ENCODE measurements around the gene PRKAR2A.
A peak's percentile ranks its signal among the peaks of the same experiment; 100 is the strongest.
"Not testable (repeated sequence)": the region's sequence is repeated elsewhere in the genome, so short reads cannot be mapped to it uniquely, and the experiment has no call there.

Gene PRKAR2A

GRCh38 chr3:48734541-48734940 is 113.1 kb downstream of the PRKAR2A start:
- DNase-seq (ENCODE audit: low spot score); FAIRE-seq: not testable (repeated sequence)

DNA sequence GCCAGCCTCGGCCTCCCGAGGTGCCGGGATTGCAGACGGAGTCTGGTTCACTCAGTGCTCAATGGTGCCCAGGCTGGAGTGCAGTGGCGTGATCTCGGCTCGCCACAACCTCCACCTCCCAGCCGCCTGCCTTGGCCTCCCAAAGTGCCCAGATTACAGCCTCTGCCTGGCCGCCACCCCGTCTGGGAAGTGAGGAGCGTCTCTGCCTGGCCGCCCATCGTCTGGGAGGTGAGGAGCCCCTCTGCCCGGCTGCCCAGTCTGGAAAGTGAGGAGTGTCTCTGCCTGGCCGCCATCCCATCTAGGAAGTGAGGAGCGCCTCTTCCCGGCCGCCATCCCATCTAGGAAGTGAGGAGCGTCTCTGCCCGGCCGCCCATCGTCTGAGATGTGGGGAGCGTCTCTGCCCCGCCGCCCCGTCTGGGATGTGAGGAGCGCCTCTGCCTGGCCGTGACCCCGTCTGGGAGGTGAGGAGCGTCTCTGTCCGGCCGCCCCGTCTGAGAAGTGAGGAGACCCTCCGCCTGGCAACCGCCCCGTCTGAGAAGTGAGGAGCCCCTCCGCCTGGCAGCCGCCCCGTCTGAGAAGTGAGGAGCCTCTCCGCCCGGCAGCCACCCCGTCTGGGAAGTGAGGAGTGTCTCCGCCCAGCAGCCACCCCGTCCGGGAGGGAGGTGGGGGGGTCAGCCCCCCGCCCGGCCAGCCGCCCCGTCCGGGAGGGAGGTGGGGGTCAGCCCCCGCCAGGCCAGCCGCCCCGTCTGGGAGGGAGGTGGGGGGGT is 113.7 kb downstream of the PRKAR2A start:
- FAIRE-seq; DNase-seq (ENCODE audit: low spot score): not testable (repeated sequence)

DNA sequence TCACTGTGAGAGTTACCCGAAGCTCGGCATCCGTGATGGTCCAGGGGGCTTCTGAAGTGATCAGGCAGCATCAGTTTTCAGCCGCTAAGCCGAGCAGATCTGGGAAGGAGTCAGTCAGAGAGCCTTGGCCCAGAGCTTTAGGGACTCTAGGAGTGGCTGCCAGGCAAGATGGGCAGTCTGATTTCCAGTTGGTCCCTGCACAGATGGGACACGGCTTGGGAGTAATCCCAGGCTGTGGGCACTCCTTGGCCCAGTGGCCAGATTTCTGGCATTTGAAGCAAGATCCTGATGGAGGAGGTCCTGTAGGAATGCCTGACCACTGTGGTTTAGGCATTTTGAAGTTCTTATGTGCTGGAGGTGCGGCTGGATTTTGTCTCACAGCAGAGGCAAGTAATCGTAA is 120.2 kb downstream of the PRKAR2A start:
- no peak for FAIRE-seq
- DNase-seq (ENCODE audit: low spot score): no peak

DNA sequence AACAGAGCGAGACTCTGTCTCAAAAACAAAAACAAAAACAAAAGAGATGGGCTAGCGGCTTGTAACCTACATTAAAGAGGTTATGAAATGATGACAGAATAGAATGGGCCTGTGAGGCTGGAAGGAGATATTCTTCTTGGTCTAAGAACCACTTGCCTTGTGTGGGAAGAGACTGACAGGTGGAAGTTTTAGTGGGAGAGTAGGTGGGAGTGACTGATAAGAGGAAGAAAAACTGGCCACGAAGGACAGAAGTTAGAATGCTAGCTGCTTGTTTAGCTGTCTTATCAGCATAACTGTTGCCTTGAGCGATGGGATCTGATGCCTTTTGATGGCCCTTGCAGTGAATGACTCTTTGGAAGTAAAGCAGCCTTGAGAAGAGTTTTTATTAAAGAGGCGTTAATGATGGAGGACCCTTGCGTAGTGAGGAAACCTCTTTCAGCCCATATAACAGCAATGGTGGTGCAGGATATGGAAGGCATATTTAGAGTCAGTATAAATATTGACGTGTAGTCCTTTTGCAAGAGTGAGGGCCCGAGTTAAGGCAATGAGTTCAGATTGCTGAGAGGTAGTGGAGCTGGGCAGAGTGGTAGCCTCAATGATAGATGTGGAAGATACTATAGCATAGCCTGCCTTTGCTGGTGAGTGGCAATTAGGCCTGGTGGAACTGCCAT is 122.4 kb downstream of the PRKAR2A start:
- DNase-seq (ENCODE audit: low spot score); FAIRE-seq: not testable (repeated sequence)

DNA sequence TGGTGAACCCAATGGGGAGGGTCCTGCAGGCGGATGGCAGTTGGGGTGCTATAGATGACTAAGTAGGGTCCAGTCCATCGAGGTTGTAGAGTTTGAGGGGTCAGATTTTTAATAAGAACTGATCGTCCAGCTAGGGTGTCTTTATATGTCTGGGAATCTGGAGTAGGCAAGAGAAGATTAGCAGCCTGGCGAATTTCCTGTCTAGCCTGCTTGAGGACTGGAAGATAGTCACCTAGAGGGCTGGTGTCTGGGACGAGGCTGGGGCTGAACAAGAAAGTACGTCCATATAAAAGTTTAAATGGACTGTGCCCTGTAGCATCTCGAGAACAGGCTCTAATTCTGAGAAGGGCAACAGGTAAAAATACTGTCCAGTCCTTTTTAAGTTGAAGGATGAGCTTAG is 123.9 kb downstream of the PRKAR2A start:
- DNase-seq (ENCODE audit: low spot score): no peak
- FAIRE-seq: no peak

GRCh38 chr3:48723293-48723692 is 124.4 kb downstream of the PRKAR2A start:
- not testable (repeated sequence) for FAIRE-seq; DNase-seq (ENCODE audit: low spot score)

GRCh38 chr3:48716982-48717746 is 130.5 kb downstream of the PRKAR2A start, which contains the start of gene IP6K2:
Gene IP6K2, minus strand, starts transcription at chr3:48717221. Its CDS starts 21,930 bp downstream, at chr3:48695291.
- FAIRE-seq (peak; percentile 76), DNase-seq (ENCODE audit: low spot score) (peak; percentile 92)

- DNase-seq (ENCODE audit: low spot score): no peak
Observed at GRCh38 chr3:48716508-48716981, 131.1 kb downstream of the PRKAR2A start.

GRCh38 chr3:48715174-48715800 is 132.4 kb downstream of the PRKAR2A start:
- DNase-seq (ENCODE audit: low spot score) (peak; percentile 45), FAIRE-seq (no peak)

More at GRCh38 chr3:48716508-48716981, 131.1 kb downstream of the PRKAR2A start:
- FAIRE-seq: no peak

- DNase-seq (ENCODE audit: low spot score) (no peak), FAIRE-seq (no peak)
Observed at GRCh38 chr3:48711727-48712126, 135.9 kb downstream of the PRKAR2A start.

- DNase-seq (ENCODE audit: low spot score) (peak; percentile 60), FAIRE-seq (peak; percentile 82)
Observed at GRCh38 chr3:48709051-48709461, 138.6 kb downstream of the PRKAR2A start.

DNA sequence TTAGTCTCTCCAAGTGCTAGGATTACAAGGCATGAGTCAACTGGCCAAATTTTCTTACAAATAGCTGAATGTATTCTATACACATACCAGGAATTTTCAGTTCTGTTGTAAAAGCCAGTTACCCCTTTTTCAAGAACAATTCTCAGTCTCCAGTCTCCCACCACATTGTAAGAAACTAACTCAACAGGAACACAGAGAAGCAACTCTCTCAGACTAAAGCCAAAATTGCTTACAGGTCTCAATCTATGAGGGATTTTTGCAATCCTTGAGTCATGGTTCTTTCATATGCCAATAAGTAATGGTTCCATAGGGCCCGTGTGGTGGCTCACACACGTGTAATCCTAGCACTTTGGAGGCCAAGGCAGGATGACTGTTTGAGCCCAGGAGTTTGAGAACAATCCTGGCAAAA is 139.2 kb downstream of the PRKAR2A start:
- DNase-seq (ENCODE audit: low spot score) (no peak), FAIRE-seq (no peak)

- DNase-seq (ENCODE audit: low spot score) (no peak), FAIRE-seq (no peak)
Observed at GRCh38 chr3:48707157-48707556, 140.5 kb downstream of the PRKAR2A start.

DNA sequence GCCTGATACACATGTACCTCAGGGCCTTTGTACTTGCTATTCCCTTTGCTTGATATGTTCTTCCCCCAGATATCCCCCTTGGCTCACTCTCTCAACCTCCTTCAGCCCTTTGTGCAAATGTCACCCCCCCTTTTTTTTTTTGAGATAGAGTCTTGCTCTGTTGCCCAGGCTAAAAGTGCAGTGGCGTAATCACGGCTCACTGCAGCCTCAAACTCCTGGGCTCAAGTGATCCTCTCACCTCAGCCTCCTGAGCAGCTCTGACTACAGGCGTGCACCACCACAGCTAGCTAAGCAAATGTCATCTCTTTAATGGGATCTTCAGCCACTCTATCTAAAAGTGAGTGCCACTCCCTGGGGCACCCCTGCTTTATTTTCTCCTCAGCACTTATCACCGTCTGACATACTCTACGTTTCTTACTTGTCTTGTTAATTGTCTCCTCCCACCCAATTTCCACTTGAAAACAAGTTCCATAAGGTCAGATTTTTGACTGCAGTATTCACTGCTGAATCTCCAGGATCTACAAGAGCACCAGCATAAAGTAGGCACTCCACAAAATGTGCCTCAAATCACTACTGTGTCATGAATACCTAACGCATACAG is 145.3 kb downstream of the PRKAR2A start:
- FAIRE-seq (no peak), DNase-seq (ENCODE audit: low spot score) (no peak)

- FAIRE-seq: no peak
- DNase-seq (ENCODE audit: low spot score): no peak
Observed at GRCh38 chr3:48700731-48701405, 146.8 kb downstream of the PRKAR2A start.

DNA sequence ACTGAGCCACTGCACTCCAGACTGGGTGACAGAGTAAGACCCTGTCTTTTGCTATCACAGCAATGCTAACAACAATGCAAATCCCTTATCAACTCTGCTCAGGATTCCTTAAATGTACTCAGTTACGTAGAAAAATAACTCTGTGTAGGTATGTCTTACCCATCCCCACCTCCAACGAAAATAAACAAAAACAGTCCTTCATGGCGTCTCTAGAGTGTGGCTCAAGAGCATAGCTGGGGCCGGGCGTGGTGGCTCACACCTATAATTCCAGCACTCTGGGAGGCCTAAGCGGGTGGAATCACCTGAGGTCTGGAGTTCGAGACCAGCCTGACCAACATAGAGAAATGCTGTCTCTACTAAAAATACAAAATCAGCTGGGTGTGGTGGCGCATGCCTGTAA is 148.8 kb downstream of the PRKAR2A start:
- FAIRE-seq (no peak), DNase-seq (ENCODE audit: low spot score) (no peak)

DNA sequence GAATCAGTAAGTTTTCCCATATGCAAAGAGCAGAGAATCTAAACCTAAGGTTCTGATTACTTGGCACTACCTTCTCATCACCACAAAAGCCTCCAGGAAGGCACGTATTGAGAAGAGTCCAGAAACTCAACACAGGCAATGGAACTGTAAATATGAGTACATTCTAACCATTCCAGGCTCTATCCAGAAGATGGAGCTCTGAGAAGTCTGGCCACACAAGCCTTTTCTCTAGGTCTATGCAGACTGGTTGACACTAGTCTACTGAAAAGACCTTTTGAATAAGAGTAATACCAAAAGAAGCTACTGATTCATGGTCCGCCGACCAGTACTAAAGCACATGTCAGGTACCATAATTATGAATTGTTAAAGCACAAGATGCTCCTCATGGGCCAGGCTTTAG is 149.7 kb downstream of the PRKAR2A start:
- DNase-seq (ENCODE audit: low spot score) (no peak), FAIRE-seq (no peak)

- FAIRE-seq: no peak
- no peak for DNase-seq (ENCODE audit: low spot score)
Observed at GRCh38 chr3:48696601-48697000, 151.1 kb downstream of the PRKAR2A start.

Data from RCC 7860 (cell line).